GM12878 (cell line): ENCODE measurements around the gene GRIN2A. TPM values are rescaled to one million over a fixed set of nuclear protein-coding genes. Genes with fewer than 3 reads are reported as not detected.

ENCODE experiments used
- ATAC-seq: fragments of 200-7000 bp; cut with Tn5 transposase; 3 replicates; pipeline ENCODE4 v1.9.1; 2020; ENCODE audit warnings: mild to moderate bottlenecking, moderate library complexity
- BruUV-seq: library from RNA; stranded (reverse); fragments of 400-500 nt; replicated peaks from 2 replicates; lab custom pipeline; 2021; lab: Mats Ljungman, UMichigan
- CTCF ChIA-PET: fragments of 300-600 bp; sonication (Branson Sonifier 250); formaldehyde crosslinking; extraction: SDS; loops from one replicate; lab custom pipeline; 2021; ENCODE audit warnings: inconsistent platforms; lab: Yijun Ruan, JAX
- POLR2A ChIA-PET: fragments of 350-600 bp; formaldehyde crosslinking; extraction: SDS; loops from one replicate; lab custom pipeline; 2021; ENCODE audit warnings: inconsistent platforms; lab: Charles Lee
- RAD21 ChIA-PET: fragments of 300-600 bp; sonication (Branson Sonifier 250); formaldehyde crosslinking; loops from one replicate; lab custom pipeline; 2023; ENCODE audit warnings: antibody characterized with exemption; ENCODE audit not compliant: unreplicated experiment; lab: Charles Lee
- SMC1A ChIA-PET: fragments of 300-600 bp; sonication (Branson Sonifier 250); formaldehyde crosslinking; loops from one replicate; lab custom pipeline; 2023; ENCODE audit not compliant: unreplicated experiment, uncharacterized antibody; lab: Charles Lee
- DNase-seq: peaks from one replicate; pipeline ENCODE4 v3.0.0-alpha.2; 2011; ENCODE audit warnings: low read depth, low spot score
- FAIRE-seq: peaks from 3 replicates; lab custom pipeline; 2011; peaks lifted over from hg19 to GRCh38; lab: Jason Lieb, UNC
- H2AFZ ChIP-seq: 2 replicates; pipeline ENCODE4 v1.6.0; 2011; ENCODE audit warnings: low read depth, low read length, control low read depth; ENCODE audit not compliant: control insufficient read depth
- H3K27ac ChIP-seq: 2 replicates; pipeline ENCODE4 v1.5.1; 2011; ENCODE audit warnings: control low read depth; ENCODE audit not compliant: control insufficient read depth, insufficient read depth
- H3K27me3 ChIP-seq, 2 experiments: replicated peaks in 1 of 2; 2 replicates each; pipeline versions ENCODE4 v1.6.0 to v1.6.1; 2011; ENCODE audit warnings: low read length in 1 of 2; ENCODE audit not compliant: control insufficient read depth in 2 of 2, insufficient read depth in 2 of 2
- H3K36me3 ChIP-seq, 2 experiments: 2 replicates each; pipeline ENCODE4 v1.5.1; 2011; ENCODE audit warnings: low read length in 1 of 2; ENCODE audit not compliant: control insufficient read depth in 2 of 2, insufficient read depth in 2 of 2
- H3K4me1 ChIP-seq: 2 replicates; pipeline ENCODE4 v1.6.1; 2011; ENCODE audit warnings: mild to moderate bottlenecking, low read length, moderate library complexity, mixed read lengths; ENCODE audit not compliant: control insufficient read depth, insufficient read depth
- H3K4me2 ChIP-seq: 2 replicates; pipeline ENCODE4 v1.6.0; 2011; ENCODE audit warnings: control low read depth; ENCODE audit not compliant: control insufficient read depth, insufficient read depth
- H3K4me3 ChIP-seq: fragments of 200-600 bp; sonication (generic); 2 replicates; pipeline ENCODE4 v1.5.1; 2016
- H3K79me2 ChIP-seq: 2 replicates; pipeline ENCODE4 v1.6.0; 2011; ENCODE audit warnings: low read length; ENCODE audit not compliant: control insufficient read depth, insufficient read depth
- H3K9ac ChIP-seq: 2 replicates; pipeline ENCODE4 v1.8.0; 2011; ENCODE audit warnings: low read length, control low read depth, mixed read lengths; ENCODE audit not compliant: control insufficient read depth, insufficient read depth
- H3K9me3 ChIP-seq: replicated peaks from 3 replicates; pipeline ENCODE4 v1.5.1; 2011; ENCODE audit warnings: mild to moderate bottlenecking, low read length; ENCODE audit not compliant: control insufficient read depth, insufficient read depth
- H4K20me1 ChIP-seq: 2 replicates; pipeline ENCODE4 v1.6.0; 2011; ENCODE audit not compliant: control insufficient read depth, insufficient read depth
- FOS ChIP-seq: IDR thresholded peaks from 3 replicates; pipeline ENCODE4 v1.6.1; 2011; ENCODE audit warnings: borderline replicate concordance; ENCODE audit not compliant: insufficient read length; ENCODE audit errors: extremely low read depth
- FOXM1 ChIP-seq: IDR thresholded peaks from 2 replicates; pipeline ENCODE4 v1.6.1; 2012; ENCODE audit warnings: low read depth, mild to moderate bottlenecking, inconsistent platforms, low read length, moderate library complexity
- JUND ChIP-seq: IDR thresholded peaks from 2 replicates; pipeline ENCODE4 v1.6.1; 2012; ENCODE audit warnings: low read depth, mild to moderate bottlenecking, low read length, improper control_type of control experiment, moderate library complexity
- MLLT1 ChIP-seq: fragments of 450-650 bp; IDR thresholded peaks from 2 replicates; pipeline ENCODE4 v1.6.1; 2016; ENCODE audit warnings: mild to moderate bottlenecking
- NFYB ChIP-seq: IDR thresholded peaks from 2 replicates; pipeline ENCODE4 v1.6.1; 2011; ENCODE audit warnings: low read depth, mild to moderate bottlenecking, low read length, improper control_type of control experiment, moderate library complexity; ENCODE audit not compliant: insufficient read depth
- POLR2AphosphoS5 ChIP-seq: IDR thresholded peaks from 2 replicates; pipeline ENCODE4 v1.6.1; 2011; ENCODE audit warnings: mild to moderate bottlenecking, low read length, inconsistent platforms
- REST ChIP-seq: IDR thresholded peaks from 2 replicates; pipeline ENCODE4 v1.6.1; 2012; ENCODE audit warnings: mild to moderate bottlenecking, low read depth, low read length
- USF2 ChIP-seq: IDR thresholded peaks from 2 replicates; pipeline ENCODE4 v1.6.1; 2011; ENCODE audit warnings: low read depth, low read length, improper control_type of control experiment, borderline replicate concordance
- ZNF217 ChIP-seq: fragments of 450-650 bp; IDR thresholded peaks from 2 replicates; pipeline ENCODE4 v1.6.1; 2017; ENCODE audit warnings: antibody characterized with exemption, mild to moderate bottlenecking
- WGBS: methylation state at CpG from one replicate; pipeline ENCODE4 v1.1.6; 2016; ENCODE audit warnings: low lambda C conversion rate; ENCODE audit not compliant: insufficient replicate concordance, insufficient coverage; ENCODE audit errors: missing lambda C conversion rate; 5-methylcytosine and 5-hydroxymethylcytosine counted together
- in situ Hi-C: fragments of 300-500 bp; cut with MboI; formaldehyde crosslinking; loops from 9 replicates; pipeline ENCODE4 v1.14.3; 2018; ENCODE audit warnings: mixed read lengths
- intact Hi-C: fragments of 100-400 bp; cut with micrococcal nuclease; formaldehyde crosslinking; loops from one replicate; pipeline ENCODE4 v1.14.2; 2022; ENCODE audit not compliant: unreplicated experiment
- polyA plus RNA-seq, 11 experiments: library from polyadenylated mRNA; depleted of rRNA in 4 of 11; unstranded in 6 of 11; stranded (reverse) in 5 of 11; fragments of >200 nt; fragmentation: Nextera tagmentation in 4 of 11; fragmentation: Illumina TruSeq in 1 of 11; extraction: Ambion mirVana in 4 of 11; extraction: Trizol in 1 of 11; gene quantifications; 1 replicate in 1 of 11; 2 replicates in 10 of 11; pipeline versions ENCODE4 v1.2.1 to v1.2.3, GENCODE V29; 2011 to 2016; ENCODE audit warnings: inconsistent platforms in 2 of 11, missing spikeins in 2 of 11, low read depth in 1 of 11
- total RNA-seq, 4 experiments: library from RNA; depleted of rRNA in 3 of 4; stranded (reverse); fragments of >200 nt in 3 of 4; fragmentation: Illumina TruSeq in 1 of 4; extraction: Trizol in 1 of 4; gene quantifications; 2 replicates each; pipeline versions ENCODE4 v1.2.1 to v1.2.3, GENCODE V29; 2013 to 2021
- TF ChIP-seq, protein P1 (sequence below), 3 experiments: IDR thresholded peaks in 2 of 3; conservative IDR thresholded peaks in 1 of 3; 2 replicates each; pipeline ENCODE4 v1.5.1; 2011; ENCODE audit warnings: low read depth in 3 of 3, low read length in 3 of 3, mild to moderate bottlenecking in 3 of 3, control low read depth in 2 of 3, moderate library complexity in 2 of 3, inconsistent platforms in 1 of 3, mixed read lengths in 1 of 3; ENCODE audit not compliant: control insufficient read depth in 2 of 3, insufficient read depth in 1 of 3; ENCODE audit errors: extremely low read depth in 1 of 3
- TF ChIP-seq, protein P2 (sequence below): IDR thresholded peaks from 2 replicates; pipeline ENCODE4 v1.6.1; 2012; ENCODE audit warnings: low read depth, low read length, improper control_type of control experiment

GRIN2A gene
- total and polyA plus RNA-seq, 10 of the 15 experiments (the other 5 are each of a cell fraction or from before 2014, with no cell fraction given) = 2.4 to 13.3 (median 7.3) TPM

- ChIA-PET POLR2A (no interaction called here), SMC1A (no interaction called here), CTCF (no interaction called here), RAD21 (no interaction called here)
- intact Hi-C loops (no loop called here), in situ Hi-C loops (no loop called here)
- BruUV-seq = no TSS peak
- Histone ChIP-seq H3K4me3 (no peak overlapping the region), H3K27ac (no peak overlapping the region), H3K9ac (no peak overlapping the region), H3K4me2 (no peak overlapping the region), H2AFZ (no peak overlapping the region), H3K36me3 (no peaks in the 10 kb centered on the region), H3K27me3 (no peaks in the 10 kb centered on the region), H3K4me1 (peaks cover 14% of the 10 kb centered on the region), H4K20me1 (no peaks in the 10 kb centered on the region), H3K9me3 (no peaks in the 10 kb centered on the region; the same call in 2 of the 3 replicates), H3K79me2 (no peaks in the 10 kb centered on the region)
- no peak for DNase-seq
- no peak for ATAC-seq
- FAIRE-seq = no peak
- WGBS = 25% methylated on average over 4 of the region's 4 CpGs
- TF ChIP-seq POLR2AphosphoS5 = no peak
- TF ChIP-seq, protein P1, sequence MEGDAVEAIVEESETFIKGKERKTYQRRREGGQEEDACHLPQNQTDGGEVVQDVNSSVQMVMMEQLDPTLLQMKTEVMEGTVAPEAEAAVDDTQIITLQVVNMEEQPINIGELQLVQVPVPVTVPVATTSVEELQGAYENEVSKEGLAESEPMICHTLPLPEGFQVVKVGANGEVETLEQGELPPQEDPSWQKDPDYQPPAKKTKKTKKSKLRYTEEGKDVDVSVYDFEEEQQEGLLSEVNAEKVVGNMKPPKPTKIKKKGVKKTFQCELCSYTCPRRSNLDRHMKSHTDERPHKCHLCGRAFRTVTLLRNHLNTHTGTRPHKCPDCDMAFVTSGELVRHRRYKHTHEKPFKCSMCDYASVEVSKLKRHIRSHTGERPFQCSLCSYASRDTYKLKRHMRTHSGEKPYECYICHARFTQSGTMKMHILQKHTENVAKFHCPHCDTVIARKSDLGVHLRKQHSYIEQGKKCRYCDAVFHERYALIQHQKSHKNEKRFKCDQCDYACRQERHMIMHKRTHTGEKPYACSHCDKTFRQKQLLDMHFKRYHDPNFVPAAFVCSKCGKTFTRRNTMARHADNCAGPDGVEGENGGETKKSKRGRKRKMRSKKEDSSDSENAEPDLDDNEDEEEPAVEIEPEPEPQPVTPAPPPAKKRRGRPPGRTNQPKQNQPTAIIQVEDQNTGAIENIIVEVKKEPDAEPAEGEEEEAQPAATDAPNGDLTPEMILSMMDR (IDR thresholded peaks at IDR 0.05 in 2 of 3, conservative IDR thresholded peaks at IDR 0.05 in 1 of 3; ENCODE audit: control insufficient read depth in 2 of 3, extremely low read depth in 1 of 3, insufficient read depth in 1 of 3, low read depth in 3 of 3, low read length in 3 of 3) = no peak
- no peak for TF ChIP-seq FOS
- TF ChIP-seq MLLT1 = no peak
- no peak for TF ChIP-seq JUND
- no peak for TF ChIP-seq FOXM1
- TF ChIP-seq NFYB = no peak
- no peak for TF ChIP-seq REST
- no peak for TF ChIP-seq ZNF217
- TF ChIP-seq, protein P2, sequence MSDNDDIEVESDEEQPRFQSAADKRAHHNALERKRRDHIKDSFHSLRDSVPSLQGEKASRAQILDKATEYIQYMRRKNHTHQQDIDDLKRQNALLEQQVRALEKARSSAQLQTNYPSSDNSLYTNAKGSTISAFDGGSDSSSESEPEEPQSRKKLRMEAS = no peak
- TF ChIP-seq USF2 = no peak
Measured at GRCh38 chr16:9895817-9896216, 286.4 kb downstream of the GRIN2A start.
